ENCODE results near the gene RNF180. TPM values are rescaled to one million over a fixed set of nuclear protein-coding genes. Genes with fewer than 3 reads are reported as not detected.
"Not testable (repeated sequence)": the region's sequence is repeated elsewhere in the genome, so short reads cannot be mapped to it uniquely, and the experiment has no call there.

The RNF180 gene
- total RNA-seq, 4 donors from 2014 or later = 50.5 to 99.0 (median 63.1) TPM

DNA sequence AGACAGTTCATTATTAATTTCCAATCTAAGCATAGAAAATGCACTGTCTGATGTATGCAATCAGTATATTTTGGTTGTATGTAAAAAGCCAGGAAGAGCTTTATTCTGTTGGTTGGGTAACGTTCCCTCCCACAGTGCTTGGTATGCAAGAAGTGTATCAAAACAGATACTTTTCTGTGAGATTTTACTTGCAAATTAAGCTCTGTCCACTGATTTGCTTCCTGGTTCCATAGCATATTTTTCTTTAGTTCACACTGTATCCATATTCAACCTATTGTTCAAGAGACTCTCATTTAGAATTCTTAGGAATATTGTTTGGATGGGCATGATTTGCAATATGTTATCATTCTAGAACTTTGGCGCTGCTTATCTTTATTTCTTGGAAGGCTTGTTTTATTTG is 47.4 kb downstream of the RNF180 start:
- Histone ChIP-seq H3K36me3 (peaks cover 0 to 5% of the 10 kb centered on the region in 2 donors), H3K4me3 (replicated peaks in 1 of 3) (no peak overlapping the region), H3K27me3 (no peaks in the 10 kb centered on the region), H3K9me3 (no peaks in the 10 kb centered on the region), H3K4me1 (no peaks in the 10 kb centered on the region), H3K27ac (no peak overlapping the region)
- TF ChIP-seq, protein P1, sequence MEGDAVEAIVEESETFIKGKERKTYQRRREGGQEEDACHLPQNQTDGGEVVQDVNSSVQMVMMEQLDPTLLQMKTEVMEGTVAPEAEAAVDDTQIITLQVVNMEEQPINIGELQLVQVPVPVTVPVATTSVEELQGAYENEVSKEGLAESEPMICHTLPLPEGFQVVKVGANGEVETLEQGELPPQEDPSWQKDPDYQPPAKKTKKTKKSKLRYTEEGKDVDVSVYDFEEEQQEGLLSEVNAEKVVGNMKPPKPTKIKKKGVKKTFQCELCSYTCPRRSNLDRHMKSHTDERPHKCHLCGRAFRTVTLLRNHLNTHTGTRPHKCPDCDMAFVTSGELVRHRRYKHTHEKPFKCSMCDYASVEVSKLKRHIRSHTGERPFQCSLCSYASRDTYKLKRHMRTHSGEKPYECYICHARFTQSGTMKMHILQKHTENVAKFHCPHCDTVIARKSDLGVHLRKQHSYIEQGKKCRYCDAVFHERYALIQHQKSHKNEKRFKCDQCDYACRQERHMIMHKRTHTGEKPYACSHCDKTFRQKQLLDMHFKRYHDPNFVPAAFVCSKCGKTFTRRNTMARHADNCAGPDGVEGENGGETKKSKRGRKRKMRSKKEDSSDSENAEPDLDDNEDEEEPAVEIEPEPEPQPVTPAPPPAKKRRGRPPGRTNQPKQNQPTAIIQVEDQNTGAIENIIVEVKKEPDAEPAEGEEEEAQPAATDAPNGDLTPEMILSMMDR (IDR thresholded peaks at IDR 0.05) = no peak
- TF ChIP-seq POLR2A (IDR thresholded peaks at IDR 0.05) = no peak
- no peak for DNase-seq
- intact Hi-C loops (cut with DNase I) = no loop called here
- WGBS, 2 donors = 90 to 97% methylated on average over 2 of the region's 2 CpGs

DNA sequence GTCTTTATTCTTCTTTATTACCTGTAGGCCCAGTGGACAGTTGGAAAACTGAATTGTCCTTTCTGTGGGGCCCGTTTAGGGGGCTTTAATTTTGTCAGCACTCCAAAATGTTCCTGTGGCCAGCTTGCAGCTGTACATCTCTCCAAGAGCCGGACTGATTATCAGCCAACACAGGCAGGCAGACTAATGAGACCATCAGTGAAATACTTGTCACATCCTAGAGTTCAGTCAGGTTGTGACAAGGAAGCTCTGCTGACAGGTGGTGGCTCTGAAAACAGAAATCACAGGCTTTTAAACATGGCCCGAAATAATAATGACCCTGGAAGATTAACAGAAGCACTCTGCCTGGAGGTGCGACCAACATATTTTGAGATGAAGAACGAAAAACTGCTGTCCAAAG is 47.9 kb downstream of the RNF180 start:
- intact Hi-C loops (cut with DNase I) = no loop called here
- Histone ChIP-seq H3K27me3 (no peaks in the 10 kb centered on the region), H3K4me1 (no peaks in the 10 kb centered on the region), H3K4me3 (replicated peaks in 1 of 3) (no peak overlapping the region), H3K36me3 (peaks cover 0 to 5% of the 10 kb centered on the region in 2 donors), H3K9me3 (no peaks in the 10 kb centered on the region), H3K27ac (no peak overlapping the region)
- no peak for TF ChIP-seq POLR2A (IDR thresholded peaks at IDR 0.05)
- TF ChIP-seq, protein P1 (IDR thresholded peaks at IDR 0.05) = no peak
- 85 to 89% methylated on average over 5 of the region's 5 CpGs for WGBS, 2 donors
- DNase-seq = no peak

DNA sequence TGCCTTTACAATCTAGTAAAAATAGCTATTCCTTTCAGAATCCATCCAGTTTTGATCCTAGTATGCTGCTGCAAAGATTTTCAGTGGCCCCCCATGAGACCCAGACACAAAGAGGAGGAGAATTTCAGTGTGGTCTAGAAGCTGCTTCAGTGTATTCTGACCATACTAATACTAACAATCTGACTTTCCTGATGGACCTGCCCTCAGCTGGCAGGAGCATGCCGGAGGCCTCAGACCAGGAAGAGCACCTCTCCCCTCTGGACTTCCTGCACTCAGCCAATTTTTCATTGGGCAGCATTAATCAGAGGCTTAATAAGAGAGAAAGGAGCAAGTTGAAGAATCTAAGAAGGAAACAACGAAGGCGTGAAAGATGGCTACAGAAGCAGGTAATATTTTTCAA is 48.5 kb downstream of the RNF180 start:
- DNase-seq = no peak
- TF ChIP-seq, protein P1 (IDR thresholded peaks at IDR 0.05) = no peak
- no peak for TF ChIP-seq POLR2A (IDR thresholded peaks at IDR 0.05)
- Histone ChIP-seq H3K9me3 (no peaks in the 10 kb centered on the region), H3K27me3 (no peaks in the 10 kb centered on the region), H3K27ac (no peak overlapping the region), H3K4me3 (replicated peaks in 1 of 3) (no peak overlapping the region), H3K4me1 (no peaks in the 10 kb centered on the region), H3K36me3 (peaks cover 0 to 5% of the 10 kb centered on the region in 2 donors)
- intact Hi-C loops (cut with DNase I) = no loop called here
- WGBS, 2 donors = 87 to 89% methylated on average over 3 of the region's 3 CpGs

DNA sequence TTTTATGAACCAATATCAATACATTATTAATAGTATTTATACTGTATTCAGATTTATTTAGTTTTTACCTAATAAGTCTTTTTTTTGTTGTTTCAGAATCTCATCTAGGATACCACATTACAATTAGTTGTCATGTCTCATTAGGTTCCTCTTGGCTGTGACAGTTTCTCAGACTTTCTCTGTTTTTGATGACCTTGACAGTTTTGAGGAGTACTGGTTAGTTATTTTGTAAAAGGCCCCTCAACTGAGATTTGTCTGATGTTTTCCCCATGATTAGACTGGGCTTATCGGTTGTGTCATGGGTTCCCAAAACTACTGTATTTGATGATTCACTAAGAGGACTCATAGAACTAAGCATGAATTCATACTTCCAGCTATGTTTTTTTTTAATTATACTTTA is 56.3 kb downstream of the RNF180 start:
- intact Hi-C loops (cut with DNase I) = loop anchor here (10.0 kb wide), 1 partner anchor 393 kb away; no protein-coding TSS in a partner anchor
- Histone ChIP-seq H3K4me3 (replicated peaks in 1 of 3) (no peak overlapping the region), H3K27me3 (no peaks in the 10 kb centered on the region), H3K4me1 (no peaks in the 10 kb centered on the region), H3K9me3 (no peaks in the 10 kb centered on the region), H3K27ac (no peak overlapping the region), H3K36me3 (no peaks in the 10 kb centered on the region)
- DNase-seq = no peak
- WGBS, 2 donors = 100% methylated on average over 1 of the region's 1 CpG
- TF ChIP-seq, protein P1 (IDR thresholded peaks at IDR 0.05) = no peak

DNA sequence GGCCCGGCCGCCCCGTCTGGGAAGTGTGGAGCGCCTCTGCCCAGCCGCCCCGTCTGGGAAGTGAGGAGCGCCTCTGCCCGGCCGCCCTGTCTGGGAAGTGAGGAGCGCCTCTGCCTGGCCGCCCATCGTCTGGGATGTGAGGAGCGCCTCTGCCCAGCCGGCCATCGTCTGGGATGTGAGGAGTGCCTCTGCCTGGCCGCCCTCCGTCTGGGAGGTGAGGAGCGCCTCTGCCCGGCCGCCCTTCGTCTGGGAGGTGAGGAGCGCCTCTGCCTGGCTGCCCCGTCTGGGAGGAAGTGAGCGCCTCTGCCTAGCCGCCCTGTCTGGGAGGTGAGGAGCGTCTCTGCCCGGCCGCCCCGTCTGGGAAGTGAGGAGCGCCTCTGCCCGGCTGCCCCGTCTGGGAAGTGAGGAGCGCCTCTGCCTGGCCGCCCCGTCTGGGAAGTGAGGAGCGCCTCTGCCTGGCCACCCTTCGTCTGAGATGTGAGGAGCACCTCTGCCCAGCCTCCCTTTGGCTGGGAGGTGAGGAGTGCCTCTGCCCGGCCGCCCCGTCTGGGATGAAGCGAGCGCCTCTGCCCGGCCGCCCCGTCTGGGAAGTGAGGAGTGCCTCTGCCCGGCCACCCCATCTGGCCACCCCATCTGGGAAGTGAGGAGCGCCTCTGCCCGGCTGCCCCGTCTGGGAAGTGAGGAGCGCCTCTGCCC is 59.8 kb downstream of the RNF180 start:
- not testable (repeated sequence) for H3K4me1 ChIP-seq; H3K9me3 ChIP-seq; DNase-seq; H3K27me3 ChIP-seq; H3K4me3 ChIP-seq (replicated peaks in 1 of 3); H3K27ac ChIP-seq; H3K36me3 ChIP-seq
- intact Hi-C loops (cut with DNase I) = loop anchor here (10.0 kb wide), 1 partner anchor 389 kb away; no protein-coding TSS in a partner anchor
- WGBS, 2 donors = 96 to 97% methylated on average over 36 to 49 of the region's 50 CpGs

DNA sequence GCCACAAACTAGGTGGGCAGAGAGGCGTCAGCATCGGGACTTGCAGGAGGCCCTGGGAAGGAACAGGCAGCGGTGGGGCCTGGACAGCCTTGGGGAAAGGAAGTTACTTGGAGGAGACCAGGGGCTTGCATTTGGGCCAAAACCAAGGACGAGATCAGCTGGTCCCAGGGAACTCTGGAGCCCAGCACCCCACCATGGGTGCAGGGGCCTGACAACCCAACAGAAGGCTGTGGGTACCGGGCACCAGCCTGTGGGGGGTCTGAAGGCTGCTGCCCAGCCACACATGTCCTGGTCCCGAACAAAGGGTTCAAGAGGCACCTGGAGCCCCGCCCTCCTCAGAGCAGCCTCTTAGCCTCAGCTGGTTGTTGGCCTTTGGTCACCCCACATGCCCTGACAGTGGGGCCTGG is 61.5 kb downstream of the RNF180 start:
- H3K27me3 ChIP-seq; H3K36me3 ChIP-seq; H3K4me1 ChIP-seq; H3K4me3 ChIP-seq (replicated peaks in 1 of 3); DNase-seq; H3K27ac ChIP-seq; H3K9me3 ChIP-seq: not testable (repeated sequence)
- intact Hi-C loops (cut with DNase I) = loop anchor here (10.0 kb wide), 1 partner anchor 388 kb away; no protein-coding TSS in a partner anchor
- 93 to 95% methylated on average over 5 of the region's 7 CpGs for WGBS, 2 donors

All from thyroid gland (tissue), 4 donors.